Gastroesophageal sphincter (tissue), 3 donors: ENCODE measurements around the gene HLA-DQA1.

Experiments
- EP300 ChIP-seq: sonication (generic); formaldehyde crosslinking; IDR thresholded peaks from one replicate; pipeline ENCODE4 v1.6.1; 2017; ENCODE audit warnings: antibody characterized with exemption, mild to moderate bottlenecking
- POLR2A ChIP-seq, 2 donors: fragments of 450-650 bp; IDR thresholded peaks; one replicate each; pipeline ENCODE4 v1.6.1; 2017; ENCODE audit warnings: antibody characterized with exemption in 2 of 2, mild to moderate bottlenecking in 2 of 2, moderate library complexity in 1 of 2
- POLR2AphosphoS5 ChIP-seq: sonication (generic); formaldehyde crosslinking; IDR thresholded peaks from one replicate; pipeline ENCODE4 v1.6.1; 2017; ENCODE audit warnings: antibody characterized with exemption
- TF ChIP-seq, protein P1 (sequence below), 4 experiments: fragments of 200-600 bp in 2 of 4; fragments of 450-650 bp in 2 of 4; sonication (generic) in 1 of 4; IDR thresholded peaks; one replicate each; pipeline ENCODE4 v1.5.1; 2017 to 2019; ENCODE audit warnings: antibody characterized with exemption in 4 of 4, mild to moderate bottlenecking in 2 of 4, moderate library complexity in 2 of 4

DNA sequence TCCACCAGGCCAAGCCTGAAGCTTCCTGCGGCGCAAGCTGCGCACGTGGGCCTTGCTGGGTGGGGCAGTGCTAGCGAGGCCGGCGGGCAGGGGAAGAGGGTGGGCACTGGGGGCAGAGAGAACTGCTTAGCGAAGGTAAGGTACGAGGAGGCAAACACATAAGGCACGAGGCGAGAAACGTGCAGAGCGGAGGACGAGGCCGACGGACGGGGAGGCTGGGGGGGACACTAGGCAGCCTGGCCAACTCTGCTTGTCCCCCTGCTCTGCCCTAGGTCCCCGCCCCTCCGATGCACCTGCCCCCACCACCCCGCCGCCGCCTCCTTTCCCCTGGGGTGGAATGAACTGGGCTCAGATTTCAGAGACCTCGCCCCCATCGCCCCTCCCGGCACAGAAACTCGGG is 27.1 kb downstream of the HLA-DQA1 start:
- TF ChIP-seq, protein P1, sequence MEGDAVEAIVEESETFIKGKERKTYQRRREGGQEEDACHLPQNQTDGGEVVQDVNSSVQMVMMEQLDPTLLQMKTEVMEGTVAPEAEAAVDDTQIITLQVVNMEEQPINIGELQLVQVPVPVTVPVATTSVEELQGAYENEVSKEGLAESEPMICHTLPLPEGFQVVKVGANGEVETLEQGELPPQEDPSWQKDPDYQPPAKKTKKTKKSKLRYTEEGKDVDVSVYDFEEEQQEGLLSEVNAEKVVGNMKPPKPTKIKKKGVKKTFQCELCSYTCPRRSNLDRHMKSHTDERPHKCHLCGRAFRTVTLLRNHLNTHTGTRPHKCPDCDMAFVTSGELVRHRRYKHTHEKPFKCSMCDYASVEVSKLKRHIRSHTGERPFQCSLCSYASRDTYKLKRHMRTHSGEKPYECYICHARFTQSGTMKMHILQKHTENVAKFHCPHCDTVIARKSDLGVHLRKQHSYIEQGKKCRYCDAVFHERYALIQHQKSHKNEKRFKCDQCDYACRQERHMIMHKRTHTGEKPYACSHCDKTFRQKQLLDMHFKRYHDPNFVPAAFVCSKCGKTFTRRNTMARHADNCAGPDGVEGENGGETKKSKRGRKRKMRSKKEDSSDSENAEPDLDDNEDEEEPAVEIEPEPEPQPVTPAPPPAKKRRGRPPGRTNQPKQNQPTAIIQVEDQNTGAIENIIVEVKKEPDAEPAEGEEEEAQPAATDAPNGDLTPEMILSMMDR (IDR thresholded peaks at IDR 0.05): no peak
- TF ChIP-seq POLR2A (IDR thresholded peaks at IDR 0.05): no peak
- no peak for TF ChIP-seq EP300
- no peak for TF ChIP-seq POLR2AphosphoS5
